Right lobe of liver (tissue), 4 donors: Measurements from ENCODE around the gene TCERG1.

Source experiments
- POLR2A ChIP-seq: fragments of 450-650 bp; IDR thresholded peaks from one replicate; pipeline ENCODE4 v1.6.1; 2017; ENCODE audit warnings: antibody characterized with exemption, mild to moderate bottlenecking
- TF ChIP-seq, protein P1 (sequence below), 4 donors: fragments of 200-600 bp in 3 of 4; fragments of 450-650 bp in 1 of 4; IDR thresholded peaks; one replicate each; pipeline versions ENCODE4 v1.5.1 to v1.8.0; 2016 to 2022; ENCODE audit warnings: antibody characterized with exemption in 4 of 4, mild to moderate bottlenecking in 2 of 4
- donor health status: DM: no; HTN: no; CAD: no.
- donor health status: DM: no; HTN: no; CAD: no.
- donor health status: DM: no; HTN: yes; CAD: no.

DNA sequence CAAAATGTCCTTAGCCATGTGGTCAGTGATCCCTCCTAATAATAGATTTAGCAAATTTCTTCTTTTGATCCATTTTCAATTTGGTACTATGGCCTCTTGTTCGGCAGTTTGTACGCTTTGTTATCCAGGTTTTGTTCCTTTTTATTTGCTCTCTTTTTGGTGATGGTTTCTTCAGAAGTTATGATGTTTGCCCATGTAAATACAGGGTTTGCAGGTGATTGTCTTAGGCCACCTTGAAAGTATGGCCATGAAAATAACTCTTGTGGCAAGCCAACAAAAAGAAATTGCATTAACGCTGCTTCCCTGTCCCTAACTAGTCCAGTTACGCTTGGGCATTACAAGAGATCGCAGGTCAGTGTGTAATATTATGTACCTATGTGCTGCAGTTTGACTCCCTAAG is 60.3 kb downstream of the TCERG1 start:
- TF ChIP-seq, protein P1, sequence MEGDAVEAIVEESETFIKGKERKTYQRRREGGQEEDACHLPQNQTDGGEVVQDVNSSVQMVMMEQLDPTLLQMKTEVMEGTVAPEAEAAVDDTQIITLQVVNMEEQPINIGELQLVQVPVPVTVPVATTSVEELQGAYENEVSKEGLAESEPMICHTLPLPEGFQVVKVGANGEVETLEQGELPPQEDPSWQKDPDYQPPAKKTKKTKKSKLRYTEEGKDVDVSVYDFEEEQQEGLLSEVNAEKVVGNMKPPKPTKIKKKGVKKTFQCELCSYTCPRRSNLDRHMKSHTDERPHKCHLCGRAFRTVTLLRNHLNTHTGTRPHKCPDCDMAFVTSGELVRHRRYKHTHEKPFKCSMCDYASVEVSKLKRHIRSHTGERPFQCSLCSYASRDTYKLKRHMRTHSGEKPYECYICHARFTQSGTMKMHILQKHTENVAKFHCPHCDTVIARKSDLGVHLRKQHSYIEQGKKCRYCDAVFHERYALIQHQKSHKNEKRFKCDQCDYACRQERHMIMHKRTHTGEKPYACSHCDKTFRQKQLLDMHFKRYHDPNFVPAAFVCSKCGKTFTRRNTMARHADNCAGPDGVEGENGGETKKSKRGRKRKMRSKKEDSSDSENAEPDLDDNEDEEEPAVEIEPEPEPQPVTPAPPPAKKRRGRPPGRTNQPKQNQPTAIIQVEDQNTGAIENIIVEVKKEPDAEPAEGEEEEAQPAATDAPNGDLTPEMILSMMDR (IDR thresholded peaks at IDR 0.05), result no peak
- no peak for TF ChIP-seq POLR2A
